NCI-H748 (cell line): ENCODE data around the gene ALDH1A2.
"Not testable (repeated sequence)": the region's sequence is repeated elsewhere in the genome, so short reads cannot be mapped to it uniquely, and the experiment has no call there.

ENCODE experiments used
- DNase-seq: peaks from one replicate; lab custom pipeline; 2025; ENCODE audit not compliant: unreplicated experiment; lab: John Stamatoyannopoulos, UW

The ALDH1A2 gene

GRCh38 chr15:58065445-58066041, at the start of gene ALDH1A2:
TSS of gene ALDH1A2 (minus strand) at chr15:58065711. CDS start at chr15:58065650, 61 bp downstream.
- DNase-seq: no peak

- DNase-seq: no peak
Measured at GRCh38 chr15:58114812-58115211, 49.3 kb upstream of the ALDH1A2 start.

GRCh38 chr15:58114388-58114787, 48.9 kb upstream of the ALDH1A2 start:
- DNase-seq: no peak

- not testable (repeated sequence) for DNase-seq
Measured at GRCh38 chr15:58113358-58113757, 47.8 kb upstream of the ALDH1A2 start.

- DNase-seq: no peak
Measured at GRCh38 chr15:58111718-58112104, 46.2 kb upstream of the ALDH1A2 start.

- no peak for DNase-seq
Measured at GRCh38 chr15:58110999-58111717, 45.6 kb upstream of the ALDH1A2 start.

GRCh38 chr15:58109419-58109818, 43.9 kb upstream of the ALDH1A2 start:
- no peak for DNase-seq

GRCh38 chr15:58108117-58108516, 42.6 kb upstream of the ALDH1A2 start:
- DNase-seq: no peak

- no peak for DNase-seq
Measured at GRCh38 chr15:58103482-58103881, 38.0 kb upstream of the ALDH1A2 start.

GRCh38 chr15:58096529-58097084, 31.1 kb upstream of the ALDH1A2 start:
- no peak for DNase-seq

- no peak for DNase-seq
Measured at GRCh38 chr15:58095415-58095814, 29.9 kb upstream of the ALDH1A2 start.

GRCh38 chr15:58087871-58088270, 22.4 kb upstream of the ALDH1A2 start:
- no peak for DNase-seq

- DNase-seq: no peak
Measured at GRCh38 chr15:58086491-58086890, 21.0 kb upstream of the ALDH1A2 start.

GRCh38 chr15:58083526-58083925, 18.0 kb upstream of the ALDH1A2 start:
- DNase-seq: no peak

GRCh38 chr15:58081891-58082290, 16.4 kb upstream of the ALDH1A2 start:
- DNase-seq: no peak

- DNase-seq: no peak
Measured at GRCh38 chr15:58081456-58081855, 15.9 kb upstream of the ALDH1A2 start.

GRCh38 chr15:58080959-58081358, 15.4 kb upstream of the ALDH1A2 start:
- not testable (repeated sequence) for DNase-seq

GRCh38 chr15:58080398-58080797, 14.9 kb upstream of the ALDH1A2 start:
- DNase-seq: no peak

- no peak for DNase-seq
Measured at GRCh38 chr15:58078591-58078990, 13.1 kb upstream of the ALDH1A2 start.

GRCh38 chr15:58077427-58077826, 11.9 kb upstream of the ALDH1A2 start:
- peak; percentile 10 for DNase-seq

GRCh38 chr15:58074452-58074851, 8.9 kb upstream of the ALDH1A2 start:
- peak; percentile 2 for DNase-seq

GRCh38 chr15:58070801-58071418, 5.4 kb upstream of the ALDH1A2 start:
- DNase-seq: peak; percentile 48
